H1 (cell line): ENCODE measurements around the gene CAPN11. TPM values are rescaled to one million over a fixed set of nuclear protein-coding genes. Genes with fewer than 3 reads are reported as not detected.

ENCODE experiments used
- CHD1 ChIP-seq: IDR thresholded peaks from 2 replicates; pipeline ENCODE4 v1.6.1; 2012; ENCODE audit warnings: low read depth, low read length, improper control_type of control experiment
- CTBP2 ChIP-seq: IDR thresholded peaks from 2 replicates; pipeline ENCODE4 v1.7.0; 2011; ENCODE audit warnings: borderline replicate concordance, mild to moderate bottlenecking, moderate library complexity, mixed read lengths, low read length; ENCODE audit not compliant: insufficient read depth, insufficient read length
- EGR1 ChIP-seq: IDR thresholded peaks from 2 replicates; pipeline ENCODE4 v1.6.1; 2011; ENCODE audit warnings: low read depth, low read length, borderline replicate concordance
- RAD21 ChIP-seq, 2 experiments: IDR thresholded peaks in 1 of 2; conservative IDR thresholded peaks in 1 of 2; 2 replicates each; pipeline ENCODE4 v1.6.1; 2011; ENCODE audit warnings: low read depth in 2 of 2, low read length in 2 of 2, improper control_type of control experiment in 1 of 2, inconsistent platforms in 1 of 2, mild to moderate bottlenecking in 1 of 2, moderate library complexity in 1 of 2
- SAP30 ChIP-seq: fragments of 300-600 bp; sonication (generic); IDR thresholded peaks from 2 replicates; pipeline ENCODE4 v1.7.1; 2012; ENCODE audit warnings: low read length, moderate library complexity, mild to moderate bottlenecking, inconsistent platforms; ENCODE audit not compliant: insufficient read depth, insufficient replicate concordance
- SIX5 ChIP-seq: IDR thresholded peaks from 2 replicates; pipeline ENCODE4 v1.6.1; 2011; ENCODE audit warnings: mild to moderate bottlenecking, low read depth, low read length
- TBP ChIP-seq: IDR thresholded peaks from 2 replicates; pipeline ENCODE4 v1.6.1; 2011; ENCODE audit warnings: low read depth, low read length, improper control_type of control experiment
- YY1 ChIP-seq: IDR thresholded peaks from 2 replicates; pipeline ENCODE4 v1.6.1; 2011; ENCODE audit warnings: low read depth, mild to moderate bottlenecking, low read length
- polyA plus RNA-seq, 7 experiments: library from polyadenylated mRNA; depleted of rRNA in 3 of 7; stranded (reverse) in 5 of 7; unstranded in 2 of 7; fragments of >200 nt in 5 of 7; fragments of 200-250 nt in 2 of 7; gene quantifications; 1 replicate in 5 of 7; 2 replicates in 1 of 7; 4 replicates in 1 of 7; pipeline versions ENCODE4 v1.2.1 to v1.2.3, GENCODE V29; 2011 to 2013; ENCODE audit warnings: missing spikeins in 2 of 7, mixed read lengths in 2 of 7
- total RNA-seq: library from RNA; stranded (reverse); fragmentation: NEBNext Ultra II Directional; extraction: Animal tissue kit (Norgen Biotek cat#: 25700); gene quantifications from 2 replicates; pipeline ENCODE4 v1.2.1, GENCODE V29; 2021
- TF ChIP-seq, protein P1 (sequence below): fragments of 300-600 bp; sonication (generic); IDR thresholded peaks from 2 replicates; pipeline ENCODE4 v1.7.1; 2012; ENCODE audit warnings: low read length, moderate library complexity, mild to moderate bottlenecking, inconsistent platforms; ENCODE audit not compliant: insufficient replicate concordance

The CAPN11 gene
- total and polyA plus RNA-seq, 2 of the 8 experiments (the other 6 are each of a cell fraction or from before 2014, with no cell fraction given): 0.95 to 0.97 TPM

DNA sequence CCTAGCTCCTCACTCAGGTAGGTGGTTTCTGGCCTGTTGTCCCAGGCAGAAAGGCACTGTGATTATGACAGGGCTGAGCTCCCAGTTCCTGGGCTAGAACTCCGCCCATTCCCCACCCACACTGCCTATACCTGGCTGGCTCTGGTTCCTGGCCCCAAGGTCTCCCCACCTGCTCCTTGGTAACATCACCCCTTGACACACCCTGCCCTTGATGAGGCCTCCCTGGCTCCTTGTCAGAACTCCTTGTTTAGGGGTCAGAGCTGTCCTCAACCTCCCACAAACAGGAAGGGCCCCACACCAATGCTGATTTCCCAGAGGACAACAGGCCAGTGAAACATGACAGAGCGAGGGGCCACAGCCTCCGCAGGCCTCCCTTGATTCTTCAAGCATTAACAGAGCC, 42.6 kb downstream of the CAPN11 start (continued):
- TF ChIP-seq, protein P1, sequence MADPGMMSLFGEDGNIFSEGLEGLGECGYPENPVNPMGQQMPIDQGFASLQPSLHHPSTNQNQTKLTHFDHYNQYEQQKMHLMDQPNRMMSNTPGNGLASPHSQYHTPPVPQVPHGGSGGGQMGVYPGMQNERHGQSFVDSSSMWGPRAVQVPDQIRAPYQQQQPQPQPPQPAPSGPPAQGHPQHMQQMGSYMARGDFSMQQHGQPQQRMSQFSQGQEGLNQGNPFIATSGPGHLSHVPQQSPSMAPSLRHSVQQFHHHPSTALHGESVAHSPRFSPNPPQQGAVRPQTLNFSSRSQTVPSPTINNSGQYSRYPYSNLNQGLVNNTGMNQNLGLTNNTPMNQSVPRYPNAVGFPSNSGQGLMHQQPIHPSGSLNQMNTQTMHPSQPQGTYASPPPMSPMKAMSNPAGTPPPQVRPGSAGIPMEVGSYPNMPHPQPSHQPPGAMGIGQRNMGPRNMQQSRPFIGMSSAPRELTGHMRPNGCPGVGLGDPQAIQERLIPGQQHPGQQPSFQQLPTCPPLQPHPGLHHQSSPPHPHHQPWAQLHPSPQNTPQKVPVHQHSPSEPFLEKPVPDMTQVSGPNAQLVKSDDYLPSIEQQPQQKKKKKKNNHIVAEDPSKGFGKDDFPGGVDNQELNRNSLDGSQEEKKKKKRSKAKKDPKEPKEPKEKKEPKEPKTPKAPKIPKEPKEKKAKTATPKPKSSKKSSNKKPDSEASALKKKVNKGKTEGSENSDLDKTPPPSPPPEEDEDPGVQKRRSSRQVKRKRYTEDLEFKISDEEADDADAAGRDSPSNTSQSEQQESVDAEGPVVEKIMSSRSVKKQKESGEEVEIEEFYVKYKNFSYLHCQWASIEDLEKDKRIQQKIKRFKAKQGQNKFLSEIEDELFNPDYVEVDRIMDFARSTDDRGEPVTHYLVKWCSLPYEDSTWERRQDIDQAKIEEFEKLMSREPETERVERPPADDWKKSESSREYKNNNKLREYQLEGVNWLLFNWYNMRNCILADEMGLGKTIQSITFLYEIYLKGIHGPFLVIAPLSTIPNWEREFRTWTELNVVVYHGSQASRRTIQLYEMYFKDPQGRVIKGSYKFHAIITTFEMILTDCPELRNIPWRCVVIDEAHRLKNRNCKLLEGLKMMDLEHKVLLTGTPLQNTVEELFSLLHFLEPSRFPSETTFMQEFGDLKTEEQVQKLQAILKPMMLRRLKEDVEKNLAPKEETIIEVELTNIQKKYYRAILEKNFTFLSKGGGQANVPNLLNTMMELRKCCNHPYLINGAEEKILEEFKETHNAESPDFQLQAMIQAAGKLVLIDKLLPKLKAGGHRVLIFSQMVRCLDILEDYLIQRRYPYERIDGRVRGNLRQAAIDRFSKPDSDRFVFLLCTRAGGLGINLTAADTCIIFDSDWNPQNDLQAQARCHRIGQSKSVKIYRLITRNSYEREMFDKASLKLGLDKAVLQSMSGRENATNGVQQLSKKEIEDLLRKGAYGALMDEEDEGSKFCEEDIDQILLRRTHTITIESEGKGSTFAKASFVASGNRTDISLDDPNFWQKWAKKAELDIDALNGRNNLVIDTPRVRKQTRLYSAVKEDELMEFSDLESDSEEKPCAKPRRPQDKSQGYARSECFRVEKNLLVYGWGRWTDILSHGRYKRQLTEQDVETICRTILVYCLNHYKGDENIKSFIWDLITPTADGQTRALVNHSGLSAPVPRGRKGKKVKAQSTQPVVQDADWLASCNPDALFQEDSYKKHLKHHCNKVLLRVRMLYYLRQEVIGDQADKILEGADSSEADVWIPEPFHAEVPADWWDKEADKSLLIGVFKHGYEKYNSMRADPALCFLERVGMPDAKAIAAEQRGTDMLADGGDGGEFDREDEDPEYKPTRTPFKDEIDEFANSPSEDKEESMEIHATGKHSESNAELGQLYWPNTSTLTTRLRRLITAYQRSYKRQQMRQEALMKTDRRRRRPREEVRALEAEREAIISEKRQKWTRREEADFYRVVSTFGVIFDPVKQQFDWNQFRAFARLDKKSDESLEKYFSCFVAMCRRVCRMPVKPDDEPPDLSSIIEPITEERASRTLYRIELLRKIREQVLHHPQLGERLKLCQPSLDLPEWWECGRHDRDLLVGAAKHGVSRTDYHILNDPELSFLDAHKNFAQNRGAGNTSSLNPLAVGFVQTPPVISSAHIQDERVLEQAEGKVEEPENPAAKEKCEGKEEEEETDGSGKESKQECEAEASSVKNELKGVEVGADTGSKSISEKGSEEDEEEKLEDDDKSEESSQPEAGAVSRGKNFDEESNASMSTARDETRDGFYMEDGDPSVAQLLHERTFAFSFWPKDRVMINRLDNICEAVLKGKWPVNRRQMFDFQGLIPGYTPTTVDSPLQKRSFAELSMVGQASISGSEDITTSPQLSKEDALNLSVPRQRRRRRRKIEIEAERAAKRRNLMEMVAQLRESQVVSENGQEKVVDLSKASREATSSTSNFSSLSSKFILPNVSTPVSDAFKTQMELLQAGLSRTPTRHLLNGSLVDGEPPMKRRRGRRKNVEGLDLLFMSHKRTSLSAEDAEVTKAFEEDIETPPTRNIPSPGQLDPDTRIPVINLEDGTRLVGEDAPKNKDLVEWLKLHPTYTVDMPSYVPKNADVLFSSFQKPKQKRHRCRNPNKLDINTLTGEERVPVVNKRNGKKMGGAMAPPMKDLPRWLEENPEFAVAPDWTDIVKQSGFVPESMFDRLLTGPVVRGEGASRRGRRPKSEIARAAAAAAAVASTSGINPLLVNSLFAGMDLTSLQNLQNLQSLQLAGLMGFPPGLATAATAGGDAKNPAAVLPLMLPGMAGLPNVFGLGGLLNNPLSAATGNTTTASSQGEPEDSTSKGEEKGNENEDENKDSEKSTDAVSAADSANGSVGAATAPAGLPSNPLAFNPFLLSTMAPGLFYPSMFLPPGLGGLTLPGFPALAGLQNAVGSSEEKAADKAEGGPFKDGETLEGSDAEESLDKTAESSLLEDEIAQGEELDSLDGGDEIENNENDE: no peak
- TF ChIP-seq SIX5 (no peak), SAP30 (no peak), RAD21 (IDR thresholded peaks at IDR 0.05 in 1 of 2, conservative IDR thresholded peaks at IDR 0.05 in 1 of 2; ENCODE audit: low read depth in 2 of 2, low read length in 2 of 2) (no peak), EGR1 (no peak), CHD1 (no peak), YY1 (no peak), CTBP2 (no peak), TBP (no peak)
